ENCODE results near the gene RHOD. TPM values are rescaled to one million over a fixed set of nuclear protein-coding genes. Genes with fewer than 3 reads are reported as not detected.

The RHOD gene
- total and polyA plus RNA-seq, 4 donors = 7.3 to 39.3 (median 16.5) TPM

DNA sequence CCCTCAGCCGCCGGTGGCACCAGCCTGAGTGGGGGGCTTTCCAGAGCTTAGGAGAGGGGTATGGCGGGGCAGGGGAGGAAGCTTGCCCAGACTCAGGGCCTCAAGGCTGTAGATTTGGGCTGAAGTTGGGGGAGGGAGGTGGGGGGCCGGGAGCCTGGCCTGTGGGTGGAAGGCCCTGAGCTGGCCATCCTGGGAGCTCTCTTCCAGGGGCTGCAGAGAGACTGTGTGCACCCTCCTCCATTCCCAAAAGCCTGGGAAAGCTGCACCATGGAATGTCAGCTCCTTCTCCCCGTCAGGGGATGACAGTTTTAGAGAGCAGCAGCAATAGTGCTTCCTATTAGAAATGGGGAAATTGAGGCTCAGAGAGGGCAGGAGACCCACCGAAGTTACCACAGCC, 32.7 kb upstream of the RHOD start:
- peaks cover 0 to 3% (median 0%) of the 10 kb centered on the region in 4 donors for H3K9me3 ChIP-seq (ENCODE audit: control insufficient read depth in 4 of 4, insufficient read depth in 3 of 4, low read length in 3 of 4)
- no peaks in the 10 kb centered on the region for H3K36me3 ChIP-seq (ENCODE audit: control insufficient read depth in 4 of 4, insufficient read depth in 4 of 4, low read length in 4 of 4)
- DNase-seq (no peak), ATAC-seq (ENCODE audit: insufficient read depth, low FRiP score) (no peak)
- H3K27me3 ChIP-seq (ENCODE audit: control insufficient read depth in 3 of 3, insufficient read depth in 3 of 3, low read length in 2 of 3) = peaks cover 3 to 30% (median 14%) of the 10 kb centered on the region in 3 donors
- H3K9ac ChIP-seq (ENCODE audit: insufficient read depth in 1 of 2, low read length in 2 of 2) = no peak overlapping the region
- H3K27ac ChIP-seq (ENCODE audit: low read depth in 1 of 2, low read length in 1 of 2) = no peak overlapping the region
- H3K4me1 ChIP-seq (ENCODE audit: control insufficient read depth in 5 of 5, insufficient read depth in 5 of 5, low read length in 5 of 5) = peaks cover 0 to 13% (median 5%) of the 10 kb centered on the region in 5 donors
- no peak overlapping the region for H3K4me3 ChIP-seq
- TF ChIP-seq, protein P1, sequence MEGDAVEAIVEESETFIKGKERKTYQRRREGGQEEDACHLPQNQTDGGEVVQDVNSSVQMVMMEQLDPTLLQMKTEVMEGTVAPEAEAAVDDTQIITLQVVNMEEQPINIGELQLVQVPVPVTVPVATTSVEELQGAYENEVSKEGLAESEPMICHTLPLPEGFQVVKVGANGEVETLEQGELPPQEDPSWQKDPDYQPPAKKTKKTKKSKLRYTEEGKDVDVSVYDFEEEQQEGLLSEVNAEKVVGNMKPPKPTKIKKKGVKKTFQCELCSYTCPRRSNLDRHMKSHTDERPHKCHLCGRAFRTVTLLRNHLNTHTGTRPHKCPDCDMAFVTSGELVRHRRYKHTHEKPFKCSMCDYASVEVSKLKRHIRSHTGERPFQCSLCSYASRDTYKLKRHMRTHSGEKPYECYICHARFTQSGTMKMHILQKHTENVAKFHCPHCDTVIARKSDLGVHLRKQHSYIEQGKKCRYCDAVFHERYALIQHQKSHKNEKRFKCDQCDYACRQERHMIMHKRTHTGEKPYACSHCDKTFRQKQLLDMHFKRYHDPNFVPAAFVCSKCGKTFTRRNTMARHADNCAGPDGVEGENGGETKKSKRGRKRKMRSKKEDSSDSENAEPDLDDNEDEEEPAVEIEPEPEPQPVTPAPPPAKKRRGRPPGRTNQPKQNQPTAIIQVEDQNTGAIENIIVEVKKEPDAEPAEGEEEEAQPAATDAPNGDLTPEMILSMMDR (IDR thresholded peaks at IDR 0.05; ENCODE audit: control extremely low read depth, extremely low read depth) = no peak
- 35% methylated on average over 6 of the region's 6 CpGs for WGBS, 2 donors

DNA sequence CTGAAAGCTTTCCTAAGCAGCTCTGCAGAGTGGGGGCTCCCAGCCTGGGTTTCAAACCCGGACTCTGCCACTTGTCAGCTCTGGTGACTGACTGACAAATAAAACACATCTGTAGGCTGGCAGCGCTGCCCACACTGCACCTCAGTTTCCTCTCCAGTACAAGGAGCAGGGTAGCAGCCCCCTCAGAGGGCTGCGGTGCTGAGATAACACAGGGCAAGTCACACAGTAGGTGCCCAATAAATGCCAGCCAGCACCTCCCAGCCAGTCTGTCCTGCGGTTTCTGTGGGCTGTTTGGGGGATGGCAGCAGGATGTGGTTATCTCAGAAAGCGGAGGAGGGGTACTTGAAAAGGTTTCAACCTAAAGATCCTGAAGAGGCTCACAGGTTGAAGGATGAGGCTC, 32.2 kb upstream of the RHOD start:
- DNase-seq (no peak), ATAC-seq (ENCODE audit: insufficient read depth, low FRiP score) (no peak)
- Histone ChIP-seq H3K9me3 (ENCODE audit: control insufficient read depth in 4 of 4, insufficient read depth in 3 of 4, low read length in 3 of 4) (peaks cover 0 to 3% (median 0%) of the 10 kb centered on the region in 4 donors), H3K27ac (ENCODE audit: low read depth in 1 of 2, low read length in 1 of 2) (no peak overlapping the region), H3K27me3 (ENCODE audit: control insufficient read depth in 3 of 3, insufficient read depth in 3 of 3, low read length in 2 of 3) (peaks cover 3 to 30% (median 14%) of the 10 kb centered on the region in 3 donors), H3K36me3 (ENCODE audit: control insufficient read depth in 4 of 4, insufficient read depth in 4 of 4, low read length in 4 of 4) (no peaks in the 10 kb centered on the region), H3K9ac (ENCODE audit: insufficient read depth in 1 of 2, low read length in 2 of 2) (no peak overlapping the region), H3K4me3 (no peak overlapping the region), H3K4me1 (ENCODE audit: control insufficient read depth in 5 of 5, insufficient read depth in 5 of 5, low read length in 5 of 5) (peaks cover 0 to 13% (median 5%) of the 10 kb centered on the region in 5 donors)
- 29 to 56% methylated on average over 5 of the region's 5 CpGs for WGBS, 2 donors
- TF ChIP-seq, protein P1 (IDR thresholded peaks at IDR 0.05; ENCODE audit: control extremely low read depth, extremely low read depth) = no peak

DNA sequence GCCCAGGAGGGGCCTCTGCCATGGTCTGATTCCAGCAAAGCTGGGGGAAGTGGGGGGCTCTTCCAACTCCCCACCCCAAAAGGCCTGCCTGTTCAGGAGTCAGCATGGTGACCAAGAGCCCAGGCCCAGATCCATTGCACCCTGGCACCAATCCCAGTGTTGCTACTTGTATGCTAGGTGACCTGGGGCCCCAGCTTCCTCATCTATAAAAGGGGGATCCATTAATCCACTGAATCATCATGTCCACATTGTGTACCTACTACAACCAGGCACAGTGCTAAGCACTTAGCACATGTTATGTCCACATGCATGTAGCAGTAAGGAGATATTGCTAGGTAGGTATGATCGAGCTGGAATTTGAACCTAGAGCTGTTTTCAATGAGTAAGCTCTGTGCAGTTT, 31.7 kb upstream of the RHOD start:
- ATAC-seq (ENCODE audit: insufficient read depth, low FRiP score) (no peak), DNase-seq (no peak)
- Histone ChIP-seq H3K36me3 (ENCODE audit: control insufficient read depth in 4 of 4, insufficient read depth in 4 of 4, low read length in 4 of 4) (no peaks in the 10 kb centered on the region), H3K9me3 (ENCODE audit: control insufficient read depth in 4 of 4, insufficient read depth in 3 of 4, low read length in 3 of 4) (peaks cover 0 to 3% (median 0%) of the 10 kb centered on the region in 4 donors), H3K27ac (ENCODE audit: low read depth in 1 of 2, low read length in 1 of 2) (no peak overlapping the region), H3K4me3 (no peak overlapping the region), H3K27me3 (ENCODE audit: control insufficient read depth in 3 of 3, insufficient read depth in 3 of 3, low read length in 2 of 3) (peaks cover 3 to 30% (median 14%) of the 10 kb centered on the region in 3 donors), H3K9ac (ENCODE audit: insufficient read depth in 1 of 2, low read length in 2 of 2) (no peak overlapping the region), H3K4me1 (ENCODE audit: control insufficient read depth in 5 of 5, insufficient read depth in 5 of 5, low read length in 5 of 5) (peaks cover 0 to 13% (median 5%) of the 10 kb centered on the region in 5 donors)
- TF ChIP-seq, protein P1 (IDR thresholded peaks at IDR 0.05; ENCODE audit: control extremely low read depth, extremely low read depth) = no peak
- 76 to 85% methylated on average over 1 of the region's 1 CpG for WGBS, 2 donors

DNA sequence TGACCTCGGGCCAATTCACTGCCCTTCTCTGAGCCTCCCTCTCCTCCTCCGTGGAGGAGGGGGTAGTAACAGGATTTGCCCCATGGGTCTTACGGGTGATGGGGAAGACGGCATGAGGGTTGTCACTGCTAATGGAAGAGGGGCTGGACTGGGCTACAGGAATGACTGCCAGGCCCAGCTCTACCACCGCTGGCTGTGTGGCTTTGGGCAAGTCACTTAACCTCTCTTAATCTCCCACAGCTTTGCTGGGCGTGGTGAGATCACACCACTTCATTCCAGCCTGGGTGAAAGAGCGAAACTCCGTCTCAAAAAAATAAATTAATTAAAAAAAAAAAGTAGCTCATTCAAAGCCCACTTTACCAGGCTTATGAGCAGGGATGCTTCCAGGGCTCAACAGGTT, 30.9 kb upstream of the RHOD start:
- Histone ChIP-seq H3K9me3 (ENCODE audit: control insufficient read depth in 4 of 4, insufficient read depth in 3 of 4, low read length in 3 of 4) (peaks cover 0 to 3% (median 0%) of the 10 kb centered on the region in 4 donors), H3K9ac (ENCODE audit: insufficient read depth in 1 of 2, low read length in 2 of 2) (no peak overlapping the region), H3K27me3 (ENCODE audit: control insufficient read depth in 3 of 3, insufficient read depth in 3 of 3, low read length in 2 of 3) (peaks cover 3 to 30% (median 14%) of the 10 kb centered on the region in 3 donors), H3K36me3 (ENCODE audit: control insufficient read depth in 4 of 4, insufficient read depth in 4 of 4, low read length in 4 of 4) (no peaks in the 10 kb centered on the region), H3K4me3 (no peak overlapping the region), H3K27ac (ENCODE audit: low read depth in 1 of 2, low read length in 1 of 2) (no peak overlapping the region), H3K4me1 (ENCODE audit: control insufficient read depth in 5 of 5, insufficient read depth in 5 of 5, low read length in 5 of 5) (peaks cover 0 to 13% (median 5%) of the 10 kb centered on the region in 5 donors)
- DNase-seq (no peak), ATAC-seq (ENCODE audit: insufficient read depth, low FRiP score) (no peak)
- TF ChIP-seq, protein P1 (IDR thresholded peaks at IDR 0.05; ENCODE audit: control extremely low read depth, extremely low read depth) = no peak
- WGBS, 2 donors = 81 to 83% methylated on average over 8 of the region's 8 CpGs
